Upper lobe of left lung (tissue), 6 donors: Measurements from ENCODE around the gene FBXO28. TPM values are rescaled to one million over a fixed set of nuclear protein-coding genes. Genes with fewer than 3 reads are reported as not detected.
"Not testable (repeated sequence)": the region's sequence is repeated elsewhere in the genome, so short reads cannot be mapped to it uniquely, and the experiment has no call there.

ENCODE experiments used
- ATAC-seq, 2 donors: fragments of 200-7000 bp; cut with Tn5 transposase; one replicate each; pipeline ENCODE4 v1.9.1; 2022; ENCODE audit warnings: mild to moderate bottlenecking in 2 of 2, moderate library complexity in 2 of 2; ENCODE audit not compliant: low FRiP score in 2 of 2
- DNase-seq, 2 donors: peaks; one replicate each; pipeline ENCODE4 v3.0.0-alpha.2; 2019 to 2020
- H3K27ac ChIP-seq, 4 donors: fragments of 200-600 bp; sonication (generic); one replicate each; pipeline ENCODE4 v1.5.1; 2016 to 2019
- H3K27me3 ChIP-seq, 4 donors: fragments of 200-600 bp; sonication (generic); one replicate each; pipeline ENCODE4 v1.5.1; 2017 to 2019
- H3K36me3 ChIP-seq, 4 donors: fragments of 200-600 bp; sonication (generic); one replicate each; pipeline ENCODE4 v1.5.1; 2016 to 2019
- H3K4me1 ChIP-seq, 4 donors: fragments of 200-600 bp; sonication (generic); one replicate each; pipeline ENCODE4 v1.5.1; 2018 to 2019
- H3K4me3 ChIP-seq, 4 donors: fragments of 200-600 bp; sonication (generic); one replicate each; pipeline ENCODE4 v1.5.1; 2017 to 2019; ENCODE audit warnings: mild to moderate bottlenecking in 2 of 4, moderate library complexity in 1 of 4
- H3K9me3 ChIP-seq, 4 donors: fragments of 200-600 bp; sonication (generic); one replicate each; pipeline ENCODE4 v1.5.1; 2018 to 2019
- CTCF ChIP-seq, 6 experiments: fragments of 450-650 bp in 4 of 6; fragments of 200-600 bp in 2 of 6; sonication (generic) in 2 of 6; IDR thresholded peaks; one replicate each; pipeline ENCODE4 v1.5.1; 2016 to 2019; ENCODE audit warnings: antibody characterized with exemption in 6 of 6
- EP300 ChIP-seq, 4 donors: sonication (generic); formaldehyde crosslinking; IDR thresholded peaks; one replicate each; pipeline ENCODE4 v1.5.1; 2017; ENCODE audit warnings: antibody characterized with exemption in 4 of 4, control low read depth in 2 of 4
- POLR2A ChIP-seq, 4 donors: fragments of 450-650 bp; IDR thresholded peaks; one replicate each; pipeline ENCODE4 v1.5.1; 2016 to 2017; ENCODE audit warnings: antibody characterized with exemption in 4 of 4, mild to moderate bottlenecking in 2 of 4
- POLR2AphosphoS5 ChIP-seq, 2 donors: sonication (generic); formaldehyde crosslinking; IDR thresholded peaks; one replicate each; pipeline ENCODE4 v1.5.1; 2017; ENCODE audit warnings: antibody characterized with exemption in 2 of 2
- WGBS, 2 donors: methylation state at CpG; one replicate each; pipeline ENCODE4 v1.1.5; 2017 to 2018; 5-methylcytosine and 5-hydroxymethylcytosine counted together
- small RNA-seq, 4 donors: library from RNA; depleted of rRNA; stranded (forward); fragments of <200 nt; gene quantifications; one replicate each; pipeline ENCODE3, GENCODE V24; 2016
- total RNA-seq, 6 donors: library from RNA; depleted of rRNA in 4 of 6; stranded (reverse); fragments of >200 nt in 4 of 6; gene quantifications; one replicate each; pipeline versions ENCODE4 v1.1.0 to v1.2.1, GENCODE V29; 2016 to 2021
- donor health status: DM: no; HTN: no; CAD: no; lungs with moderate emphysema.
- donor health status: DM: no; HTN: yes; CAD: no; lungs with severe emphysema.

Gene FBXO28
- total RNA-seq, 6 donors from 2014 or later: 9.1 to 34.8 (median 27.2) TPM

- WGBS, 2 donors: 70 to 72% methylated on average over 8 of the region's 8 CpGs
- H3K9me3 ChIP-seq: no peaks in the 10 kb centered on the region
- no peak overlapping the region for H3K4me3 ChIP-seq
- DNase-seq (peak in 1 of 2 donors; percentile 60), ATAC-seq (peak; percentile 74 to 75)
- no peak for TF ChIP-seq POLR2A (IDR thresholded peaks at IDR 0.05)
- H3K27ac ChIP-seq: peak overlapping the region in 1 of 4 donors; percentile 41
- peaks cover 13 to 26% (median 20%) of the 10 kb centered on the region in 4 donors for H3K4me1 ChIP-seq
- no peaks in the 10 kb centered on the region for H3K36me3 ChIP-seq
- H3K27me3 ChIP-seq: no peaks in the 10 kb centered on the region
These were observed 89.5 kb downstream of the FBXO28 start for GRCh38 chr1:224203243-224204016.

GRCh38 chr1:224205438-224205840, 91.5 kb downstream of the FBXO28 start:
- WGBS, 2 donors: 4 to 14% methylated on average over 3 to 4 of the region's 4 CpGs
- TF ChIP-seq CTCF (IDR thresholded peaks at IDR 0.05) (no peak), POLR2A (IDR thresholded peaks at IDR 0.05) (no peak), EP300 (IDR thresholded peaks at IDR 0.05) (no peak), POLR2AphosphoS5 (IDR thresholded peaks at IDR 0.05) (no peak)
- H3K4me3 ChIP-seq: no peak overlapping the region
- DNase-seq (no peak), ATAC-seq (peak; percentile 37 to 48)
- H3K27ac ChIP-seq: peak overlapping the region; percentile 34 to 69 (median 48)
- no peaks in the 10 kb centered on the region for H3K9me3 ChIP-seq
- H3K4me1 ChIP-seq: peaks cover 13 to 26% (median 20%) of the 10 kb centered on the region in 4 donors
- H3K27me3 ChIP-seq: no peaks in the 10 kb centered on the region
- H3K36me3 ChIP-seq: no peaks in the 10 kb centered on the region

- Histone ChIP-seq H3K27ac (peak overlapping the region; percentile 34 to 69 (median 48)), H3K4me1 (peaks cover 13 to 26% (median 20%) of the 10 kb centered on the region in 4 donors)
- not testable (repeated sequence) for H3K9me3 ChIP-seq, H3K27me3 ChIP-seq, ATAC-seq, H3K36me3 ChIP-seq, H3K4me3 ChIP-seq
- DNase-seq: peak in 1 of 2 donors; percentile 30
- 68 to 76% methylated on average over 10 of the region's 10 CpGs for WGBS, 2 donors
These were observed 92.1 kb downstream of the FBXO28 start for GRCh38 chr1:224205931-224206538.

GRCh38 chr1:224211206-224211962, 97.5 kb downstream of the FBXO28 start:
- no peak overlapping the region for H3K27ac ChIP-seq
- H3K27me3 ChIP-seq: no peaks in the 10 kb centered on the region
- H3K36me3 ChIP-seq: no peaks in the 10 kb centered on the region
- no peaks in the 10 kb centered on the region for H3K9me3 ChIP-seq
- ATAC-seq: no peak
- no peak overlapping the region for H3K4me3 ChIP-seq
- DNase-seq: no peak
- 58 to 66% methylated on average over 4 of the region's 4 CpGs for WGBS, 2 donors
- peaks cover 0 to 19% (median 4%) of the 10 kb centered on the region in 4 donors for H3K4me1 ChIP-seq
- TF ChIP-seq POLR2AphosphoS5 (IDR thresholded peaks at IDR 0.05) (no peak), POLR2A (IDR thresholded peaks at IDR 0.05) (no peak), CTCF (IDR thresholded peaks at IDR 0.05) (no peak), EP300 (IDR thresholded peaks at IDR 0.05) (no peak)

Small RNA genes within 50 kb of the gene (small RNA-seq; reads per million reads assigned to genes)
- gene AC092809.3: 0 reads per million in 4 donors
- gene RF00139: 0 reads per million in 4 donors
- gene RN7SKP49: 0 reads per million in 4 donors

Other genes starting within 250 kb of the FBXO28 start
- 10 to 100 TPM; 24.3 to 79.2 (median 67.4) TPM for gene DEGS1, start 69.1 kb downstream of the FBXO28 start, total RNA-seq
- 10 to 100 TPM; 20.2 to 56.6 (median 34.1) TPM for gene NVL, start 216.1 kb downstream of the FBXO28 start, total RNA-seq
- 10 to 100 TPM; 19.2 to 86.6 (median 38.5) TPM for gene CNIH4, start 242.8 kb downstream of the FBXO28 start, total RNA-seq